Kidney (tissue), 14 donors: Measurements from ENCODE around the gene SLC26A8. TPM values are rescaled to one million over a fixed set of nuclear protein-coding genes. Genes with fewer than 3 reads are reported as not detected.

Experiments
- DNase-seq, 5 donors: peaks; one replicate each; pipeline ENCODE4 v3.0.0-alpha.2; 2013 to 2020
- FAIRE-seq: peaks from 2 replicates; lab custom pipeline; 2012; peaks lifted over from hg19 to GRCh38; lab: Jason Lieb, UNC
- H3K27ac ChIP-seq, 2 donors: one replicate each; pipeline ENCODE4 v1.7.0; 2013; ENCODE audit warnings: low read depth in 2 of 2, low read length in 2 of 2, inconsistent platforms in 1 of 2
- H3K27me3 ChIP-seq: one replicate; pipeline ENCODE4 v1.7.1; 2013; ENCODE audit warnings: low read length, inconsistent platforms; ENCODE audit not compliant: control insufficient read depth, insufficient read depth
- H3K36me3 ChIP-seq, 3 donors: one replicate each; pipeline versions ENCODE4 v1.7.0 to v1.7.1; 2013; ENCODE audit warnings: low read length in 3 of 3, control low read depth in 1 of 3, inconsistent platforms in 1 of 3; ENCODE audit not compliant: insufficient read depth in 3 of 3, control insufficient read depth in 2 of 3
- H3K4me1 ChIP-seq, 3 donors: one replicate each; pipeline versions ENCODE4 v1.7.0 to v1.7.1; 2013; ENCODE audit warnings: low read length in 3 of 3, inconsistent platforms in 1 of 3, low read depth in 1 of 3; ENCODE audit not compliant: control insufficient read depth in 2 of 3, insufficient read depth in 2 of 3
- H3K4me3 ChIP-seq, 3 donors: one replicate each; pipeline versions ENCODE4 v1.7.0 to v1.8.1; 2013; ENCODE audit warnings: low read length in 3 of 3, control low read depth in 1 of 3, inconsistent platforms in 1 of 3
- H3K9ac ChIP-seq, 3 donors: one replicate each; pipeline versions ENCODE4 v1.7.0 to v1.7.1; 2013; ENCODE audit warnings: low read length in 3 of 3, control low read depth in 1 of 3, inconsistent platforms in 1 of 3
- H3K9me3 ChIP-seq, 3 donors: one replicate each; pipeline versions ENCODE4 v1.7.0 to v1.7.1; 2013; ENCODE audit warnings: low read length in 3 of 3, control low read depth in 1 of 3, inconsistent platforms in 1 of 3; ENCODE audit not compliant: control insufficient read depth in 2 of 3, insufficient read depth in 1 of 3
- intact Hi-C: fragments of 100-400 bp; cut with DNase I; formaldehyde crosslinking; loops from one replicate; pipeline ENCODE4 v1.11.1; 2022
- polyA plus RNA-seq: library from polyadenylated mRNA; stranded (reverse); fragments of 350-450 nt; fragmentation: Illumina TruSeq; extraction: RNeasy Lipid Tissue Mini Kit (QIAGEN cat#74804); gene quantifications from one replicate; pipeline ENCODE4 v1.2.3, GENCODE V29; 2014; ENCODE audit warnings: low read depth, low replicate concordance; ENCODE audit not compliant: insufficient read depth
- total RNA-seq: library from RNA; stranded (reverse); fragmentation: NEBNext Ultra II Directional; extraction: Animal tissue kit (Norgen Biotek cat#: 25700); gene quantifications from one replicate; pipeline ENCODE4 v1.2.1, GENCODE V29; 2021
- TF ChIP-seq, protein P1 (sequence below): IDR thresholded peaks from 3 replicates; pipeline ENCODE4 v1.5.1; 2012; ENCODE audit warnings: mild to moderate bottlenecking, moderate library complexity, borderline replicate concordance; ENCODE audit not compliant: insufficient read depth; ENCODE audit errors: extremely low read depth
- donor health status: control.
- donor health status: control.
- donor health status: control.
- donor health status: control.
- donor health status: control.
- donor health status: DM: yes; HTN: yes; CAD: no.
- donor health status: Normal renal cell carcinoma (clear cell type).

The SLC26A8 gene
- total and polyA plus RNA-seq, 2 donors from 2014 or later = 0.22 TPM; not detected in 1

DNA sequence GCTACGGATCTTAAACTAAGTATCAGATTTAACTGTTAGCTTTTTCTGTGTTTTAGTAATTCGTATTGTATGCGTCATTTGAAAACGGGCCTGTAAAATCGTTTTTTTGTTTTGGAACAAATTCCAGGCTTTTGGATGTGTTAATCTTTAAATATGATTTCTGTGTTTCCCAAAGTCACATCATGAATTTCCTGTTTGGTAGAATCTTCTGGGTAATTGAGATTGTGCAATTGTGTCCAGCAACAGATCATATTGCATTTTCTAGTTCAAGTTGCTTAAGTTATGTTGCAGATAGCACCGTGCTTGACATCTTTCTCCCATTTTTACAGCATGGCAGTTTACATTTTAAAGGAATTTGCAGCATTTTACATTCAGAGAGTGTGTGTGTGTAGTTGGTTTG, 5.0 kb upstream of the SLC26A8 start:
- FAIRE-seq (no peak), DNase-seq (no peak)
- intact Hi-C loops = loop anchor here (5.0 kb wide), 1 partner anchor 63 kb away; no protein-coding TSS in a partner anchor
- H3K27me3 ChIP-seq = no peaks in the 10 kb centered on the region
- H3K27ac ChIP-seq = peak overlapping the region in 1 of 2 donors; percentile 93
- H3K9ac ChIP-seq = peak overlapping the region in 2 of 3 donors; percentile 76 to 96
- H3K36me3 ChIP-seq = no peaks in the 10 kb centered on the region
- H3K4me3 ChIP-seq = peak overlapping the region; percentile 83 to 99 (median 96)
- no peaks in the 10 kb centered on the region for H3K9me3 ChIP-seq
- TF ChIP-seq, protein P1, sequence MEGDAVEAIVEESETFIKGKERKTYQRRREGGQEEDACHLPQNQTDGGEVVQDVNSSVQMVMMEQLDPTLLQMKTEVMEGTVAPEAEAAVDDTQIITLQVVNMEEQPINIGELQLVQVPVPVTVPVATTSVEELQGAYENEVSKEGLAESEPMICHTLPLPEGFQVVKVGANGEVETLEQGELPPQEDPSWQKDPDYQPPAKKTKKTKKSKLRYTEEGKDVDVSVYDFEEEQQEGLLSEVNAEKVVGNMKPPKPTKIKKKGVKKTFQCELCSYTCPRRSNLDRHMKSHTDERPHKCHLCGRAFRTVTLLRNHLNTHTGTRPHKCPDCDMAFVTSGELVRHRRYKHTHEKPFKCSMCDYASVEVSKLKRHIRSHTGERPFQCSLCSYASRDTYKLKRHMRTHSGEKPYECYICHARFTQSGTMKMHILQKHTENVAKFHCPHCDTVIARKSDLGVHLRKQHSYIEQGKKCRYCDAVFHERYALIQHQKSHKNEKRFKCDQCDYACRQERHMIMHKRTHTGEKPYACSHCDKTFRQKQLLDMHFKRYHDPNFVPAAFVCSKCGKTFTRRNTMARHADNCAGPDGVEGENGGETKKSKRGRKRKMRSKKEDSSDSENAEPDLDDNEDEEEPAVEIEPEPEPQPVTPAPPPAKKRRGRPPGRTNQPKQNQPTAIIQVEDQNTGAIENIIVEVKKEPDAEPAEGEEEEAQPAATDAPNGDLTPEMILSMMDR = no peak
- peaks cover 0 to 12% (median 5%) of the 10 kb centered on the region in 3 donors for H3K4me1 ChIP-seq

DNA sequence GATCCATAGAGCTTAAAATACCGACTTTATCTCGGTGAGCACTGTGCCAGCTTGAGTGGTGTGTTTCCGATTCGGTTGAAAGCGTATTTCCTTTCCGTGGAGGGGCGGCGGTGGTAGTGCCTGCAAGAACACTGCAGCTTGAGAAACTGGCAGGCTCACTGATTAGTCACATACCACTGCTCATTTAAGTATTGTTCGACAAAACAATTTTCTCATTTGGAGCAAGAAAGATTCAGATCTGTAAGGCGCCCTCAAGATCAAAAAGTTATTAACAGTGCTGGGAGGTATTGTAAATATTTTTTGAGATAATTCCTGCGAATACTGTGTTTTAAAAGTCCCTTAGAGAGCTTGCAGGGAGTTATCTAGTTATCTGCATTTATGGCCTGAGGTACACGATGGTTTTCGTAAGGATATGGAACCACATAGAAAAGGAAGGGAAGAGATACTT, 4.5 kb upstream of the SLC26A8 start:
- Histone ChIP-seq H3K27ac (peak overlapping the region; percentile 92 to 93), H3K27me3 (no peaks in the 10 kb centered on the region), H3K9ac (peak overlapping the region; percentile 76 to 96 (median 86)), H3K36me3 (no peaks in the 10 kb centered on the region), H3K9me3 (no peaks in the 10 kb centered on the region), H3K4me3 (peak overlapping the region; percentile 83 to 99 (median 96)), H3K4me1 (peaks cover 0 to 6% (median 5%) of the 10 kb centered on the region in 3 donors)
- FAIRE-seq = no peak
- TF ChIP-seq, protein P1 = no peak
- peak; percentile 57 to 87 (median 82) for DNase-seq
- intact Hi-C loops = loop anchor here (5.0 kb wide), 1 partner anchor 63 kb away; no protein-coding TSS in a partner anchor

DNA sequence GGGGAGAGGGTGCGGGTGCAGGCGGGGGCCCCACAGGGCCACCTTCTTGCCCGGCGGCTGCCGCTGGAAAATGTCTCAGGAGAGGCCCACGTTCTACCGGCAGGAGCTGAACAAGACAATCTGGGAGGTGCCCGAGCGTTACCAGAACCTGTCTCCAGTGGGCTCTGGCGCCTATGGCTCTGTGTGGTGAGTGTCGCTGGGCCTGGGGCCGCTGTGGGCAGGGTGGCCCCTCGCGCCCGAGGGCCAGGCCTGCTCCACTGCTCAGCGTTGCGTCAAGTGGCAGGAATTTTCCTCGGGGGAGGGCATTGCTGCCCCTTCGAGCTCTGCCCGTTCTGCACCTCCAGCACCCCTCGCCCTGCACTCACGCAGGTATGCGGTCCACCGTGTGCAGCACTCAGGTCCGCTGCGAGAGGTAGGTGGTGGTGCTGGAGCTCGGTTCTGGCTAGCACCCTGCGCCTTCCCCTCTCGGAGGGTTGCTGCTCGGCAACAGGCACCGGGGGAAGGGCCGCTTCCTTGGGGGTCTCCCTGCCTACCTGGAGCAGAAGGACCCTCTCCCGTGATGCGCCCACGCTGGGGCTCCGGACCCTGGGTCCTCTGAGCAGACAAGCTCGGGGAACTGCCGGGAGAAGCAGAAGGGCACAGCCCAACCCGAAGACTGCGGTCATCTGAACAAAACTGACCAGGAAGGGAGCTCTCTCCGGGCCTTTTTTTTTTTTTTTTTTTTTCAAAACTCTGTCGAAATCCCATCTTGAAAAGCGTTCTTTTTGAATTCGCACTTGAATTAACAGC, 3.8 kb upstream of the SLC26A8 start:
- H3K9me3 ChIP-seq = no peaks in the 10 kb centered on the region
- peak overlapping the region; percentile 92 to 93 for H3K27ac ChIP-seq
- H3K4me3 ChIP-seq = peak overlapping the region; percentile 83 to 99 (median 96)
- peaks cover 0 to 5% (median 5%) of the 10 kb centered on the region in 3 donors for H3K4me1 ChIP-seq
- FAIRE-seq = no peak
- DNase-seq = peak; percentile 53 to 89 (median 68)
- TF ChIP-seq, protein P1 = no peak
- intact Hi-C loops = loop anchor here (5.0 kb wide), 1 partner anchor 64 kb away; no protein-coding TSS in a partner anchor
- peak overlapping the region; percentile 76 to 96 (median 86) for H3K9ac ChIP-seq
- no peaks in the 10 kb centered on the region for H3K36me3 ChIP-seq
- H3K27me3 ChIP-seq = no peaks in the 10 kb centered on the region
